Vagina (tissue), 2 donors: ENCODE measurements around the gene CFAP99.

ENCODE experiments used
- POLR2A ChIP-seq, 2 donors: fragments of 450-650 bp; IDR thresholded peaks; one replicate each; pipeline ENCODE4 v1.6.1; 2017; ENCODE audit warnings: antibody characterized with exemption in 2 of 2, mild to moderate bottlenecking in 2 of 2, moderate library complexity in 2 of 2
- POLR2AphosphoS5 ChIP-seq, 2 donors: sonication (generic); formaldehyde crosslinking; IDR thresholded peaks; one replicate each; pipeline ENCODE4 v1.9.0; 2017; ENCODE audit warnings: antibody characterized with exemption in 2 of 2, mild to moderate bottlenecking in 2 of 2, low read depth in 1 of 2; ENCODE audit not compliant: insufficient read depth in 1 of 2
- TF ChIP-seq, protein P1 (sequence below), 3 experiments: fragments of 450-650 bp in 2 of 3; fragments of 200-600 bp in 1 of 3; sonication (generic) in 1 of 3; IDR thresholded peaks; one replicate each; pipeline ENCODE4 v1.5.1; 2017 to 2019; ENCODE audit warnings: antibody characterized with exemption in 3 of 3, mild to moderate bottlenecking in 2 of 3, moderate library complexity in 2 of 3

DNA sequence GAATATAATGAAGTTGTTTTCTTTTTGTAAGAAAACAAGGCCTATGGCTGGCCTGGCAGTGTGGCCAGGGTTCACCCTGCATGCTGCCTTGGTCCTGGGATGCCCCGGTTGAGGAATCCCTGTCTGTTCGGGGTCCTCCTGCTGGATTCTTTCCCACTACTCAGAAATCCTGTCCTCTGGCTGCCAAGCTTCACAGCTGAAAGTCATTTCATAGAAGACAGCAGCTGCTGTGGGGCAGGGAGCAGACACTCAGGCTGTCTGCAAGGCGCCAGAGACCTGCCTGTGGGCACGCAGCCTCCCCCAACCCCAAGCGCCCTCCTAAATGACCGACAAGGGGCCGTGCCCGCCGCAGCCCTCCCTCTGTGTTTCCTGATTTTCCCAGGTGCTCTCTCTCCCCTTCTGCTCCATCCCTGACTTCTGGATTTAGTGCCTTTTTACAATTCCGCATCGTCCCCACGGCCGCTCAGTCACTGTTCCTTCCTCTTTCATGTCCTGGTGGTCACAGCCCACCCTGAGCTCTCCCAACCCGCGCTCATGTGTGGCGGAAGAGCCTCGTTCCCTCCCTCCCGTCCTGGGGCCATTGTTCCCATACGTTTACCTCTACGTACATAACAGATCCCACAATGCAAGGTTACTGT, 27.9 kb upstream of the CFAP99 start:
- TF ChIP-seq POLR2A (IDR thresholded peaks at IDR 0.05): no peak
- no peak for TF ChIP-seq POLR2AphosphoS5 (IDR thresholded peaks at IDR 0.05; ENCODE audit: insufficient read depth in 1 of 2, low read depth in 1 of 2)
- TF ChIP-seq, protein P1, sequence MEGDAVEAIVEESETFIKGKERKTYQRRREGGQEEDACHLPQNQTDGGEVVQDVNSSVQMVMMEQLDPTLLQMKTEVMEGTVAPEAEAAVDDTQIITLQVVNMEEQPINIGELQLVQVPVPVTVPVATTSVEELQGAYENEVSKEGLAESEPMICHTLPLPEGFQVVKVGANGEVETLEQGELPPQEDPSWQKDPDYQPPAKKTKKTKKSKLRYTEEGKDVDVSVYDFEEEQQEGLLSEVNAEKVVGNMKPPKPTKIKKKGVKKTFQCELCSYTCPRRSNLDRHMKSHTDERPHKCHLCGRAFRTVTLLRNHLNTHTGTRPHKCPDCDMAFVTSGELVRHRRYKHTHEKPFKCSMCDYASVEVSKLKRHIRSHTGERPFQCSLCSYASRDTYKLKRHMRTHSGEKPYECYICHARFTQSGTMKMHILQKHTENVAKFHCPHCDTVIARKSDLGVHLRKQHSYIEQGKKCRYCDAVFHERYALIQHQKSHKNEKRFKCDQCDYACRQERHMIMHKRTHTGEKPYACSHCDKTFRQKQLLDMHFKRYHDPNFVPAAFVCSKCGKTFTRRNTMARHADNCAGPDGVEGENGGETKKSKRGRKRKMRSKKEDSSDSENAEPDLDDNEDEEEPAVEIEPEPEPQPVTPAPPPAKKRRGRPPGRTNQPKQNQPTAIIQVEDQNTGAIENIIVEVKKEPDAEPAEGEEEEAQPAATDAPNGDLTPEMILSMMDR (IDR thresholded peaks at IDR 0.05): no peak
